ENCODE results near the gene AGBL5. TPM values are rescaled to one million over a fixed set of nuclear protein-coding genes. Genes with fewer than 3 reads are reported as not detected.

The AGBL5 gene
- total and polyA plus RNA-seq, 2 of the 13 experiments (the other 11 are each of a cell fraction or from before 2014, with no cell fraction given), result 55.9 to 73.3 TPM

- no peak for TF ChIP-seq ZBED4 (CRISPR knock-in tag; IDR thresholded peaks at IDR 0.05; ENCODE audit: borderline replicate concordance)
- TF ChIP-seq TOPORS (CRISPR knock-in tag; IDR thresholded peaks at IDR 0.05), result no peak
- TF ChIP-seq, protein P1, sequence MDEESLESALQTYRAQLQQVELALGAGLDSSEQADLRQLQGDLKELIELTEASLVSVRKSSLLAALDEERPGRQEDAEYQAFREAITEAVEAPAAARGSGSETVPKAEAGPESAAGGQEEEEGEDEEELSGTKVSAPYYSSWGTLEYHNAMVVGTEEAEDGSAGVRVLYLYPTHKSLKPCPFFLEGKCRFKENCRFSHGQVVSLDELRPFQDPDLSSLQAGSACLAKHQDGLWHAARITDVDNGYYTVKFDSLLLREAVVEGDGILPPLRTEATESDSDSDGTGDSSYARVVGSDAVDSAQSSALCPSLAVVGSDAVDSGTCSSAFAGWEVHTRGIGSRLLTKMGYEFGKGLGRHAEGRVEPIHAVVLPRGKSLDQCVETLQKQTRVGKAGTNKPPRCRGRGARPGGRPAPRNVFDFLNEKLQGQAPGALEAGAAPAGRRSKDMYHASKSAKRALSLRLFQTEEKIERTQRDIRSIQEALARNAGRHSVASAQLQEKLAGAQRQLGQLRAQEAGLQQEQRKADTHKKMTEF (CRISPR knock-in tag; IDR thresholded peaks at IDR 0.05), result 0 out of 2 replicates have a peak, but pooled peaks have one; percentile 20
- TF ChIP-seq, protein P2, sequence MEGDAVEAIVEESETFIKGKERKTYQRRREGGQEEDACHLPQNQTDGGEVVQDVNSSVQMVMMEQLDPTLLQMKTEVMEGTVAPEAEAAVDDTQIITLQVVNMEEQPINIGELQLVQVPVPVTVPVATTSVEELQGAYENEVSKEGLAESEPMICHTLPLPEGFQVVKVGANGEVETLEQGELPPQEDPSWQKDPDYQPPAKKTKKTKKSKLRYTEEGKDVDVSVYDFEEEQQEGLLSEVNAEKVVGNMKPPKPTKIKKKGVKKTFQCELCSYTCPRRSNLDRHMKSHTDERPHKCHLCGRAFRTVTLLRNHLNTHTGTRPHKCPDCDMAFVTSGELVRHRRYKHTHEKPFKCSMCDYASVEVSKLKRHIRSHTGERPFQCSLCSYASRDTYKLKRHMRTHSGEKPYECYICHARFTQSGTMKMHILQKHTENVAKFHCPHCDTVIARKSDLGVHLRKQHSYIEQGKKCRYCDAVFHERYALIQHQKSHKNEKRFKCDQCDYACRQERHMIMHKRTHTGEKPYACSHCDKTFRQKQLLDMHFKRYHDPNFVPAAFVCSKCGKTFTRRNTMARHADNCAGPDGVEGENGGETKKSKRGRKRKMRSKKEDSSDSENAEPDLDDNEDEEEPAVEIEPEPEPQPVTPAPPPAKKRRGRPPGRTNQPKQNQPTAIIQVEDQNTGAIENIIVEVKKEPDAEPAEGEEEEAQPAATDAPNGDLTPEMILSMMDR (CRISPR knock-in tag; IDR thresholded peaks at IDR 0.05), result peak; percentile 33; the same call in 1 of the 2 replicates
- TF ChIP-seq ZNF678 (CRISPR knock-in tag; IDR thresholded peaks at IDR 0.05), result no peak
- no peak for TF ChIP-seq SMARCC2 (IDR thresholded peaks at IDR 0.05)
- no peak for TF ChIP-seq NONO (IDR thresholded peaks at IDR 0.05)
- peak; percentile 40; the same call in 1 of the 2 replicates for TF ChIP-seq NONO (CRISPR knock-in tag; conservative IDR thresholded peaks at IDR 0.05)
- no peak for TF ChIP-seq SRSF1 (optimal IDR thresholded peaks at IDR 0.05; ENCODE audit: low read depth, low read length)
- TF ChIP-seq ZSCAN5A (CRISPR knock-in tag; IDR thresholded peaks at IDR 0.05; ENCODE audit: borderline replicate concordance), result no peak
- 0 out of 2 replicates have a peak, but pooled peaks have one; percentile 13 for TF ChIP-seq SKIL (CRISPR knock-in tag; IDR thresholded peaks at IDR 0.05; ENCODE audit: borderline replicate concordance)
- TF ChIP-seq NFKBIZ (CRISPR knock-in tag; IDR thresholded peaks at IDR 0.05), result no peak
- no peak for TF ChIP-seq JARID2 (CRISPR knock-in tag; IDR thresholded peaks at IDR 0.05; ENCODE audit: insufficient replicate concordance)
- no peak for TF ChIP-seq ZNF605 (CRISPR knock-in tag; IDR thresholded peaks at IDR 0.05)
- TF ChIP-seq AHR (CRISPR knock-in tag; IDR thresholded peaks at IDR 0.05), result no peak
- no peak for TF ChIP-seq AGO2 (optimal IDR thresholded peaks at IDR 0.05; ENCODE audit: low read depth, low read length)
- TF ChIP-seq ZNF567 (CRISPR knock-in tag; IDR thresholded peaks at IDR 0.05; ENCODE audit: borderline replicate concordance), result no peak
These were observed 67.3 kb downstream of the AGBL5 start, which contains the start of gene CGREF1 (continued) for GRCh38 chr2:27118525-27119329.

Data from HepG2 (cell line).